ENCODE results near the gene GLCE. TPM values are rescaled to one million over a fixed set of nuclear protein-coding genes. Genes with fewer than 3 reads are reported as not detected.

Gene GLCE
- total RNA-seq, 4 donors from 2014 or later, result 10.7 to 24.5 (median 16.2) TPM

DNA sequence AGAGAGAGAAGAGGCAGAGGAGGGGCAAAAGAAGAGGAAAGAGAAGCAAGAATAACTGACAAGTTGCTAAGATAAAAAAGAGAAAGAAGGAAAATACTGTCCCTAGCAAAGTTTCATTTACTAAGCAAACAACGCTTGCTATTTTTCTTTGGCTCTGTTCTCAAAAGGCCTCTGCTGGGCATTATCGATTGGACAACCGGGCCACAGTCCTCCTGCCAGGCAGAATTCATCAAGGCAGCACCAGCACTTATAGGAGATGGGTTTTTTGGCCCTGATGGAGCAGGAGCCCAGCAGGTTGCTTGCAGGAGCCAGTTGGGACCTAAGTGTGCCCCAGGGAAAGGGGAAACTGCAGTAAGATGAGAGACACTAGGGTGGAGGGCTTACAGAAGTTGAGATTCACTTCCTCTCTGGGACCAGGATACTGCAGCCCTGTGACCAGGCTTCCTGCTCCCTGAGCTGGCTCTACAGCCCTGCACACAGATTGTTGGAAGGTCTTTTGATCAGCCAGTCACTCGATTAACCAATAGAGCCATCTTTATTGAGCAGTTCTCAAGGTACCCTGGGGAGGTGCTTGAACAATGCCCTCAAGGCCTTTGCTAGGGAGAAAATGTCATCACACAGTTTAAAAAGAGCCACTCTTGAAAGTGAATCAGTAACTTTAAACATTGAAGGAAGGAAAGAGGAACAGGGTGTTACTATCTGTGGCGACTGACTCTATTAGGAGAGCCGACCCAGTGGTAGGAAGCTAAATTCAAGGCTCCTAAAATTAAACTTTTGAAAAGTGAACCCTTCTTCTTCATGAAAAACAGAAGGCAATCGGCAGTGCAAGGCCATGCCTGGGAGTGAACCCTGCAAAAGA lies 28.8 kb upstream of the GLCE start:
- no peak for TF ChIP-seq CTCF (IDR thresholded peaks at IDR 0.05; ENCODE audit: low read depth)

DNA sequence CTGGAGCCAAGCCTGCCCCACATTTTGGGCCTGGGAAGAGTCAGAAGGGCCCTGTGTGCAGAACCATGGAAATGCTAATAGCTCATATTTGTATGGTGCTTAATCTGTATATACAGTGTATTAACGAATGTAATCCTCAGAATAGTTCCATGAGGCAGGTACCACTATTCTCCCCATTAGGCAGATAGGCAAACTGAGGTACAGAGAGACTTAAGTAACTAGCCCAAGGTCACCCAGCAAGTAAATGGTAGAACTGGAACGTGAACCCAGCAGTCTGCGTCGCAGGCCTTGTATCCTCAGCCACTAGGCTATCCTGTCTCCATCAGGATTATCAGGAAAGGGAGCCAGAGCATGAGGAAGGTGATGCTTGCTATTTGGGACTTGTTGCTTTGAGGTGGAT lies 28.0 kb upstream of the GLCE start:
- TF ChIP-seq CTCF (IDR thresholded peaks at IDR 0.05; ENCODE audit: low read depth), result no peak

DNA sequence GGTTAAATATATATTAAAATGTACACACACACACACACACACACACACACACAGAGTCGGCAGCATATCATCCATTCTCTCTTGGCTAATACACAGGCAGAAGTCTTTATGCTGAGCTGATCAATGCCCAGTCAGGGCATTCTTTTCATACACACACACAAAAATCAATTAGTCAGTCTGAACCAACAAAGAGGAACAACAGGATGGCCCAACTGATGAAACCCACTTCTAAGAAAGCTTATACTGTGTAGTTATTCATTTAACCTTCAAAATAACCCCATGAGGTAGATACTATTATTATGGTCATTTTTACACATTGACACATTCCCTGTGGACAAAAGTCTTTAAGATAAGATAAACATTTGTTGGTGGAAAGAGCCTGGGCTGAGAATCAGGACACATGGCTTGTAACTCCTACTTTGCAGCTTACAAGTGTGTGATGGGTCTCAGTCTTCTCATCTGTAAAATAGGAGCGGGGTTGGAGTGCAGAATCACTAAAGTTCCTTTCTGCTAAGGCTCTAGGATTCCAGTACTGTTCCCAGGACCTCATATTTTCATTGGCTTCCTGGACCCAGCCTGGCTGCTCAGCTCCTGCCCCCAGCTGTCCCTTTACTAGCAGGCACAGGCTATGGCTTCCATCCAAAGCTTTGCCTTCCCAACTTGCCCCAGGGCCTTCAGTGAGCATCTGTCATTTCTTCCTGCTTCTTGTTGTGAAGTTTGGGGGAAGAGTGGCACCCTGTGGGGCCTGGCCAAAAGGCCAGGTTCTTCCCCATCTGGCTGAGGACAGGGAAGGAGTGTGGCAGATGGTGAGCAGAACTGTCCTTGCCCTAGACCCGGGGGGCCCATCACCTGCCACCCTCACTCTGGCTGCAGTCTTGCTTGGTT lies 27.2 kb upstream of the GLCE start:
- no peak for TF ChIP-seq CTCF (IDR thresholded peaks at IDR 0.05; ENCODE audit: low read depth)

- no peak for TF ChIP-seq CTCF (IDR thresholded peaks at IDR 0.05; ENCODE audit: low read depth)
Observed at GRCh38 chr15:69133862-69134519, 26.4 kb upstream of the GLCE start.

DNA sequence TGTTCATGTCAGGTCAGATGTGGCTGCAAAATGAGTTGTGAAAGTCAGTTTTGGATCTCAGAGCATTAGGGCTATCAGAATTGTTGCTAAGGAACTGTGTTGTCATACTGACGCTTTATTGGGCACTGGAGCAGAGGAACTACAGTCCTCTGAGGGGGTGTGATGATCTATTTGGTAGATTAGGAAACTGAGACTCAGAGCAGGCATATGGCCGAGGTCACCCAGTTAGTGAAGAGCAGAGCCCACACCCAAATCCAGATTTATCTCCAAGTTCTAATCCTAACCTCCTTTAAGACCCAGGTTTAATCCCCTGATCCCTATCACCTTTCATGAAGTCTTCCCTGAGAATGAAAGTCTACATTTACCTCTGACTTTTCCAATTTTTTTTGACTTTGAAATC lies 25.6 kb upstream of the GLCE start:
- TF ChIP-seq CTCF (IDR thresholded peaks at IDR 0.05; ENCODE audit: low read depth), result no peak

- no peak for TF ChIP-seq CTCF (IDR thresholded peaks at IDR 0.05; ENCODE audit: low read depth)
Observed at GRCh38 chr15:69135499-69135898, 24.9 kb upstream of the GLCE start.

- no peak for TF ChIP-seq CTCF (IDR thresholded peaks at IDR 0.05; ENCODE audit: low read depth)
Observed at GRCh38 chr15:69138963-69139362, 21.5 kb upstream of the GLCE start.
